ENCODE measurements around the gene SDR39U1.

Gene SDR39U1

DNA sequence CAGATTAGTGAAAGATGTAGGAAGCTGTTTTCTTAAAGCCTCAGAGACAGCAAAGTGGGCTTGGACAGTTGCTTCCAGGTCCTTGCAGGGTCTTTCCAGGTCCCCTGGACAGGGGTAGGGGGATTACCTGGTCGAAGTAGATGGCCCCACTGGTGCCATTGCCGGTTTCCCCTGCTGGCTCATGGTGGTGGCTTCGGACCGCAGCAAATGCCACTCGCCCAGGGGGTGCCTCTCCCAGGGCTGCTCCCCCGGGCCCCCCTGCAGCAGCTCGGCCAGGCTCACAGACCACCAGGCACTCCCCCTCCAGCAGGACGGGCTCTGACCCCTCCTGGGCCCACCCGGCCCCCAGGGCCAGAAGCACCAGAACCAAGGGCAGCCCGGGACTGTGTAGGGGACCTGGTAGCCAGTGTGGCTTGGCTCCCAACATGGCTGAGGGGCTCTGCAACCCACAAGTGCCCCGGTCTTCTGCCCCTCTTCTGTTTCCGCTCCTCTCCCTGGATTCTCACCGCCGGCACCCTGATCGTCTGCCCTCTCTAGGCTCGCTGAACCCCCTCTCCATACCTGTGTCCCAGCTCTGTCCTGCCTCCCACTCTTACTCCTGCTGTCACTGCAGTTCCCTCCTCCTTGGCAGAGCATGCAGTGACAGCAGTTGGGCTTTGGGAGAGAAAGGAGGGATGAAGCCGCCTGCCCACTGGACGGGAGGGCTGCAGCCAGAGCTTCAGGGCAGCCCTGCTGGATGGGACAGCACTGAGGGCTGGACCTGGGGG, 13.8 kb downstream of the SDR39U1 start:
- no peak for DNase-seq

DNA sequence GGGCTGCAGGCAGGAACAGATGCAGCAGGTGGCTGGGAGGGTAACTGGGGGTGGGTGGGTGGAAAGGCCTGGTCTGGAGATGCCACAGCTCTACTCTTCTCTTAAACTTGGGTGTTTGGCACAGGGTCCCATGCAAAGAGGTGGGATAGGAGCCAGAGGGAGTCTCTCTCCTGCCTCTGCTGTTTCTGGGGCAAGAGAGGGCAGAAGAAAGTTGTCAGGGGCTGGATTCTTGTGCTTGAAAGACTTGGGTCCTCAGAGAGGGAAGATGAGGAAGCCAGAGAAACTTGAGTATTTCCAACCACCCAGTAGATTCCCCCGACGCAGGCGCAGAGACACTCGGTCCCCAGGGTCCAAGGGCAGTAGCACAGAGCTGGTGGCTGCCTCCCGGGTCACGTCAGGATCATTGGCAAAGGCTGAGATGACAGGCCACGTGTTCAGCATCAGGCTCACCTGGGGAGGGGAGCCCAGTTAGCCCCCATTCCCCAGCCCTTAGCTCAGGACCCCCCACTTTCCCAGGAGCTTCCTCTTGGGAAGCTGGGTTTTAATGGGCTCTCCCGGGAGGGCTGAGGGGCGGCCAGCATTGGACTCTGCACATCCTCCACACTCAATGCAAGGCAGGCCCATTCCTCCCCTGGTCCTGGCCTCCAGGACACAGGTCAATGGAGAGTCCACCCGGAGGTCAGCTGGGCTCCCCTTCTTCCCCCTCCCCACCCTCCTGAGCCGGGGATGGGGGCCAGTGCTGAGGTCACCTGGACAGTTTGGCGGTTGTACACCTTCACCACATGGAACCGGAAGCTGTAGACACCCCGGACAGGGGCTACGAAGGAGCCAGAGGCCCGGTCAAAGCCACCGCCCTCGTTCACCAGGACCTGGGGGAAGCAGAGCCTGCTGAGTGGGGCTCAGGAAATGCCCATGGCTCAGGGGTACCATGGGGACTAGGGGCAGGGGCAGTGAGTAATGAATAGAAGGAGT, 14.8 kb downstream of the SDR39U1 start:
- DNase-seq, result no peak

DNA sequence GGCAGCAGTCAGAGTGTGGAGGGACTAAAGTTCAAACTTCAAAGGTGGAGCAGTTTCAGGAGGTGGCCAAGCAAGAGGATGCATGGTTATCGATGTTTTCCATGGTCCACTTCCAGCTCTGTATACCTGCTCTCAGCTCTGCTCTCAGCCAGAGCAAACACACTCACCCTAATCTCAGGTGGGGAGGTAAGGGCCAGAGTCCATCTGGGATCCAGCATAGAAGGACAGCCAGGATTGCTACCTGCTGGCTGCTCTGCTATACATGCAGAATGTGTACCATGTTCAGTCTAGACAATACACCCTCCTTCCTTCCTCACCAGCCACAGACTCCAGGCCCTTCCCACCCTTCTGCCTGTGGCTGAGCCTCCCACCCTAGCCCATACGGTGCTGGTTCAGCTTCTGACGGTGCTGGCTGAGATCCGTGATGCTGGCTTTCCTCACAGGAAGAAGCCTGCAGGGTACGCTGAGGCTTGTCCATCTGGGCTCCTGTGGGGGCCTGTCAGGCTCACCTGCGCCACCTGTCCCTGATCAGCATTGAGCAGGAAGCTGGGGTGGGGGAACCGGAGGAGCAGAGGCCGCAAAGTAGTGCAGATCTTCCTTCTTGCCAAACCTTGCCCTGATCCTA, 15.6 kb downstream of the SDR39U1 start:
- DNase-seq, result no peak

DNA sequence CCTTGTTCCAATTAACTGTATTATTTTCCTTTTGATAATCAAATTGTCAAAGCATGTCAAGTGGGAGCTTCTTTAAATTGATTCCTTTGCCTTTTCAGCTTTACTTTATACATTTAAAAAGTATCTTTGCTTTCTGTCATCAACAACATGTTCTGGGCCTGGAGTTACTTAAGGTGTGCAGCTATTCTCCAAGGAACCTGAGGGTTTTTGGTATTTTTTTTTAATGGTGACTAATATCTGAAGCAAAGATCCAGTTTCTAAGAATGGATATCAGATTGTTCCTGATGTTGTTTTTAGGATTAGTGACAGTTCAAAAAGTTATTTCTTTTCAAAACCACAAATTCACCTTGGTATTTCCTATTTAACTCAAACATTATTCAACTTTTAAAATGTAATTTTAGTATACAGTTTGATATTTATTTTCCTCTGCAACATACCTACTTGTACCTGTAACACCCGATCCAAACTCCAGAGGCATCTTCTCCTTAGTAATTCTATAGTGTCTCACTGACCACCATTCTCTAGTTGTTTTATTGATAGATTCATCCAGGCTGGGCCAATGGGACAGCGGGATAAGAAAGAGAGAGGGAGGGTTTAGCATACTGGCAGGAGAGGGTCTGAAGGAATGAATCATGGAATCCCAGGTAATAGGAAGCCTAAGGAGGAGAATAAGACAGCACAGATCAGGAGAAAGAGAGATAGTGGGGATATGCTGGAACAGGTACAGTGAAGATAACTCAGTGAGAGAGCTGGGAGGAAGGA, 16.2 kb downstream of the SDR39U1 start:
- DNase-seq, result no peak

DNA sequence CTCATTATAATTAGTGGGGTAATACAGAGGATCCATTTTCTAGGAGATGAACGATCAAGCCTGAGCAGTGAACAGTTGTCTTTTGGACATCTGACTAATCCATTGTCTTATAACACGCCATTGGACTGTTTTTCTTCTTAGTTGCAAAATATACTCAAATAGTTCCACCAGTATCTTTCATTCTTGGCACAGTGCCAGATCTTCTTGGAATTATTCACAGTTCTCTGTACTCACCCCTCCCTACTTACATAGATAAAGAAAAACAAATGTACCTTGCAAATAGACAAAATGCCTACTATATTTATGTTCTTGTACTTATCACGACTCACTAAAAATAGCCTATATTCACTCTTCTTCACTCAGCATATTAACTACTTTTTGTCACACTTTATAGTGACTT, 16.9 kb downstream of the SDR39U1 start:
- peak; percentile 56 for DNase-seq

DNA sequence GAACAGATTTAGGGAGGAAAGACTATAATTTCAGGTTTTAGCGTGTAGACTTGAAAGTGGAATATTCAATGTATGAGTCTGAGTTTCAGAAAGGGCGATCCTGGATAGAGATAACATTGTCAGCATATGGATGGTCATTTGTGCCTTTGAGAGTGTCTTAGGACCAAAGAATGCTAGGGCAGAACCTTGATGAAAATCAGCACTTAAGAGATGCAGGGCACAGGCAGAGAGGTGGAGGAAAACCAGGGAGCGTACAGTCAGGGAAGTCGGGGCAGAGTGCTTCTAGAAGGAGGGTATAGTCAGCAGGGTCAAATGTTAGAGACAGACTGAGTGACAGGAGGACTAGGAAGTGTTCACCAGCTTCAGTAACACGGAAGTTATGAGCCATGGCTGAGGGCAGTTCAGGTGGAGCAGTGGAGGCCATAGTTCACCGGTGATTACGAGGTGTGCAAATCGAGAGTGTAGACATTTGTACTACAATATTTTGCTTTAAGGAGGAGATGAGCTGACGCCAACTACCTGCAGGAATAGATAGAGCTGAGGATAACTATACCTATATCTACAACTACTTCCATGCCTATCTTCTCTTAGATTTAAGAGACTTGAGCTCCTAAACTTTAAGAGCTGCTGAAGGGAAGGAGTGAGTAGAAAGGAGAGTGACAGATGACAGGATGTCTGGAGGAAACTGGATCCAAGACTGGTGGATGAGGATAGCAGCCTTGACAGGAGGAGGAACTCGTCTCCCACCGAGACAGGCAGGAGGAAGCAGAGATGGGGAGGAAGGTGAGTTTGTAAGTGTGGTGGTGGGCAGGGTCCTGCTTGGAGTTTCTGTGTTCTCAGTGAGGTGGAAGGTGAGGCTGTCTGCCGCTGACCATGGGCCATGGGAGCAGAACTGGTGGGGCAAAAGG, 19.6 kb downstream of the SDR39U1 start:
- DNase-seq, result no peak

DNA sequence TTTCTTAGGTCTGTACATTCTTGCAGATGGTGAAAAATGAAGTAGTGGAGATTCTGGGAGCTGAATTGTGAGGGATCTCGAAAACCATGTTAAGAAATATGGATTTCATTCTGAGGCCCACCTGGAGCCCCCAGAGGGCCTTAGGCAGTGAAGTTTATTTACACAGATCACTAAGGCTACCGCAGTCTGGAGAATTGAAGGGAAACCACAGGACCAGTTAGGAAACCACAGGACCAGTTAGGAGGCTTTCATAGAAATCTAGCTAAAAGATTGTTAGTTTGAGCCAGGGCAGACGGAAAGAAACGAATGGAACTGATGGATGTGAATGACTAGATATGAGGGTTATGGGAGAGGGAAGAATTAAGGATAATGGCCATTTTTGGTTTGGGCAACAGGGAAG, 20.3 kb downstream of the SDR39U1 start:
- DNase-seq, result no peak

DNA sequence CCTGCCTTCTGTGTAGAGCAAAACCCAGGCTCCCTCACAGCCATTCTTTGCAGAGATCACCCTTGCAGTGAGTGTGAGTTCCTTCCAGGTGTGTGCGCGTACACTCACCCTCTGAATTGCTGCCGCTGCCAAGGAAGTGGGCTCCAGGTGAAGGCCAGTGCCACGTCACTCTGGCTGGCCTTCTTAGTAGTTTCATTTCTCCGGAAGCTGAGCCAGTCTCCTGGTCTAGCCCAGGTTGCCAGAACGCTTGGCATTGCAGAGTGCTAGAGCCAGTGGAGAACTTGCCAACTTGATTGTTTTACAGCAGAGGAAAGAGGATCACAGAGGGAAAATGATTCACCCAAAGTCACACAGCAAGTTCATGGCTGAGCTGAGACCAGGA, 24.1 kb downstream of the SDR39U1 start:
- no peak for DNase-seq

DNA sequence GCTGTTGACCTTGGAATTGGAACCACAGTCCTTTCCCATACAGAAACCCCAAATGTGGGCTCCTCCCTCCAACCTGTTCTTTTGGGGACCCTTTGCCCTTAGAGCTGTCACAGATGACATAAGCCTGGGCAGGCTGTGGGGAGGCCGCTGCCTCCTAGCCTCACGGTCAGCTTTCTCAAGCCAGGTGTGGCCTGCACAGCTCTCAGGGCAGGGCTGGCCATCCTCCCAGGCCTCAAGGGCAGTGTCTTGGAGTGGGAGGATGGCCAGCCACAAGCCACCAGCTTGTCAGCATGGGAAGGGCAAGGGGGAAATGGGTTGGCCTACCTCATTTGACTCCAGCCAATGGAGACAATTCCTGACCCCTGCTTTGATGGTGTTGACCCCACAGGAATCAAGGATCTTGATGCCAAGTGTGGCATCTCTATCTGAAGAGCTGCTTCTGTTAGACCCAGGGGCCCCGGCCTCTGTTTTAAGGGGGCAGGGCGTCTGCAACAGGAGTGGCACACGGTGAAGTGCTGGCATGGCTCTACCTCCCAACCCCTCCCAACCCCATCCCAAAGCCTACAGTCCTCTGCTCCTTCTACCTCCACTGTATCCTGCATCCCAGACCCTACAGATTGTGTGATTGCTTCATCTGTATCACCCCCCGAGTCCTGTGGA, 24.6 kb downstream of the SDR39U1 start:
- DNase-seq, result no peak

DNA sequence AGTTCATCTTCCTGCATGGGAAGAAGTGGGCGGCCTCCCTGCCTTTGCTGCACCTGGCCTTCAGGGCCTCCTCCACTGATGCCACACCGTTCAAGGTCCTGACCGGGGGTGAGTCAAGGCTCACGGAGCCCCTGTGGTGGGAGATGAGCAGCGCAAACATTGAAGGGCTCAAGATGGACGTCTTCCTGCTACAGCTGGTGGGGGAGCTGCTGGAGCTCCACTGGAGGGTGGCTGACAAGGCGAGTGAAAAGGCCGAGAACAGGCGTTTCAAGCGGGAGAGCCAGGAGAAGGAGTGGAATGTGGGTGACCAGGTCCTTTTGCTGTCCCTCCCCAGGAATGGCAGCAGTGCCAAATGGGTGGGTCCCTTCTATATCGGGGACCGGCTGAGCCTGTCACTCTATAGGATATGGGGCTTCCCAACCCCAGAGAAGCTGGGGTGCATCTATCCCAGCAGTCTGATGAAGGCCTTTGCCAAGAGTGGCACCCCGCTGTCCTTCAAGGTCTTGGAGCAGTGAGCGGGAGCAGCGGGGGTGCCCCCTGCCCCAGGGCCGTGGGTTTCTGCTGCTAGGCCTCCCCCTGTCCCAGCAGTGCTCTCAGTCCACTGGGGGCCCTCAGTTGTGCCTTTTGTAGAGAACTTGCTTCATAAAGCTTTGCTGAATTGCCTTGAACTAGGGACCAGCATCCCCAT, 25.5 kb downstream of the SDR39U1 start:
- no peak for DNase-seq

DNA sequence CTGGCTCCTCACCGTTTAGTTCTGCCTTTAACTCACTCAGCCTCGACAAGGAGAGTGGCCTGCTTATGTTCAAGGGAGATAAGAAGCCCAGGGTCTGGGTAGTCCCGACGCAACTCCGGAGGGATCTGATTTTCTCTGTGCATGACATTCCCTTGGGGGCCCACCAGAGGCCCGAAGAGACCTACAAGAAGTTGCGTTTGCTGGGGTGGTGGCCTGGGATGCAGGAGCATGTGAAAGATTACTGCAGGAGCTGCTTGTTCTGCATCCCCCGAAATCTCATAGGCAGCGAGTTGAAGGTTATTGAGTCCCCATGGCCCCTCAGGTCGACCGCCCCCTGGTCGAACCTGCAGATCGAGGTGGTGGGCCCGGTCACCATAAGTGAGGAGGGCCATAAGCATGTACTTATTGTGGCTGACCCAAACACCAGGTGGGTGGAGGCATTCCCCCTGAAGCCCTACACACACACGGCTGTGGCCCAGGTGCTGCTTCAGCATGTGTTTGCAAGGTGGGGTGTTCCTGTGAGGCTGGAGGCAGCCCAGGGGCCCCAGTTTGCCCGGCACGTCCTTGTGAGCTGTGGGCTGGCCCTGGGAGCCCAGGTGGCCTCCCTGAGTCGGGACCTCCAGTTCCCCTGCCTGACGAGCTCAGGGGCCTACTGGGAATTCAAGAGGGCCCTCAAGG, 26.2 kb downstream of the SDR39U1 start:
- DNase-seq, result no peak

DNA sequence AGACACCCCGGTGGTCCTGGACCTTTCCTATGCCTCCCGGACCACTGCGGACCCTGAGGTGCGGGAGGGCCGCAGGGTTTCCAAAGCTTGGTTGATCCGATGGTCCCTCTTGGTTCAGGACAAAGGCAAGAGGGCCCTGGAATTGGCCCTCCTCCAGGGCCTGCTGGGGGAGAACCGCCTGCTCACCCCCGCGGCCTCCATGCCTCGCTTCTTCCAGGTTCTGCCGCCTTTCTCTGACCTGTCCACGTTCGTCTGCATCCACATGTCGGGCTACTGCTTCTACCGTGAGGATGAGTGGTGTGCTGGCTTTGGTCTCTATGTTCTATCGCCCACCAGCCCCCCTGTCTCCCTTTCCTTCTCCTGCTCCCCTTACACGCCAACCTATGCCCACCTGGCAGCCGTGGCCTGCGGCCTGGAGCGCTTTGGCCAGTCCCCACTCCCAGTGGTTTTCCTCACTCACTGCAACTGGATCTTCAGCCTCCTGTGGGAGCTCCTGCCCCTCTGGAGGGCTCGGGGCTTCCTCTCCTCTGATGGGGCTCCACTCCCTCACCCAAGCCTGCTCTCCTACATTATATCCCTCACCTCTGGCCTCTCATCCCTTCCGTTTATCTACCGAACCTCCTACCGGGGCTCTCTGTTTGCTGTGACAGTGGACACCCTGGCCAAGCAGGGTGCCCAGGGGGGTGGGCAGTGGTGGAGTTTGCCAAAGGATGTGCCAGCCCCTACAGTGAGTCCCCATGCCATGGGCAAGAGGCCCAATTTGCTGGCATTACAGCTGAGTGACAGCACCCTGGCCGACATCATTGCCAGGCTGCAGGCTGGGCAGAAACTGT, 26.9 kb downstream of the SDR39U1 start:
- DNase-seq, result no peak

DNA sequence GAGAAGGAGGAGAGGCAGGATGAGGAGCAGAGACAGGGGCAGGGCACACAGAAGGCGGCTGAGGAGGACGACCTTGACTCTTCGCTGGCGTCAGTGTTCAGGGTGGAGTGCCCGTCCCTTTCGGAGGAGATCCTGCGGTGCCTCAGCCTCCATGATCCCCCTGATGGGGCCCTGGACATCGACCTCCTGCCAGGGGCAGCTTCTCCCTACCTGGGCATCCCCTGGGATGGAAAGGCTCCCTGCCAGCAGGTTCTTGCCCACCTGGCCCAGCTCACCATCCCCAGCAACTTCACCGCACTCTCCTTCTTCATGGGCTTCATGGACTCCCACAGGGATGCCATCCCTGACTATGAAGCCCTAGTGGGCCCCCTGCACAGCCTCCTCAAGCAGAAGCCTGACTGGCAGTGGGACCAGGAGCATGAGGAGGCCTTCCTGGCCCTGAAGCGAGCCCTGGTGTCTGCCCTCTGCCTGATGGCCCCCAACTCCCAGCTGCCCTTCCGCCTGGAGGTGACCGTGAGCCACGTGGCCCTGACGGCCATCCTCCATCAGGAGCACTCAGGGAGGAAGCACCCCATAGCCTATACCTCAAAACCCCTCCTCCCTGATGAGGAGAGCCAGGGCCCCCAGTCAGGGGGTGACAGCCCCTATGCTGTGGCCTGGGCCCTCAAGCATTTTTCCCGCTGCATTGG, 27.7 kb downstream of the SDR39U1 start:
- no peak for DNase-seq

DNA sequence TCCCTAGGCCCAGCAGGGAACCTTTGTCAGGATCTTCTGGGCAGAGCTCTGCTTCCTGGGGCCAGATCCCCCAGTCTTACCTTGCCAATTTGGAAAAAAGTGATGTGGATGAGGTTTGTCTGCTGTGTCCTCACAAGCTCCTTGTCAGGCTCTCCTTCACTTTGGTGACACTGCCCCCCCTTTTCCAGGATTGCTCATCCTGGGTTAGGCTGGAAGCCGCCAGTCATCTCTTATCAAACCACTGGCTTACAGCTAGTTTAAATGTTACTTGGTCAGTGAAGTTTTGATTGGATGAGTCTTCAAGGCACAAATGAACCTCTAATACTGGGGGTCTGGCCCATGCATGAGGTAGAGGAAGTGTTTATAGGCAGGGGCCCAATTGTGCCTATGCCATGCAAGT, 28.5 kb downstream of the SDR39U1 start:
- DNase-seq, result no peak

DNA sequence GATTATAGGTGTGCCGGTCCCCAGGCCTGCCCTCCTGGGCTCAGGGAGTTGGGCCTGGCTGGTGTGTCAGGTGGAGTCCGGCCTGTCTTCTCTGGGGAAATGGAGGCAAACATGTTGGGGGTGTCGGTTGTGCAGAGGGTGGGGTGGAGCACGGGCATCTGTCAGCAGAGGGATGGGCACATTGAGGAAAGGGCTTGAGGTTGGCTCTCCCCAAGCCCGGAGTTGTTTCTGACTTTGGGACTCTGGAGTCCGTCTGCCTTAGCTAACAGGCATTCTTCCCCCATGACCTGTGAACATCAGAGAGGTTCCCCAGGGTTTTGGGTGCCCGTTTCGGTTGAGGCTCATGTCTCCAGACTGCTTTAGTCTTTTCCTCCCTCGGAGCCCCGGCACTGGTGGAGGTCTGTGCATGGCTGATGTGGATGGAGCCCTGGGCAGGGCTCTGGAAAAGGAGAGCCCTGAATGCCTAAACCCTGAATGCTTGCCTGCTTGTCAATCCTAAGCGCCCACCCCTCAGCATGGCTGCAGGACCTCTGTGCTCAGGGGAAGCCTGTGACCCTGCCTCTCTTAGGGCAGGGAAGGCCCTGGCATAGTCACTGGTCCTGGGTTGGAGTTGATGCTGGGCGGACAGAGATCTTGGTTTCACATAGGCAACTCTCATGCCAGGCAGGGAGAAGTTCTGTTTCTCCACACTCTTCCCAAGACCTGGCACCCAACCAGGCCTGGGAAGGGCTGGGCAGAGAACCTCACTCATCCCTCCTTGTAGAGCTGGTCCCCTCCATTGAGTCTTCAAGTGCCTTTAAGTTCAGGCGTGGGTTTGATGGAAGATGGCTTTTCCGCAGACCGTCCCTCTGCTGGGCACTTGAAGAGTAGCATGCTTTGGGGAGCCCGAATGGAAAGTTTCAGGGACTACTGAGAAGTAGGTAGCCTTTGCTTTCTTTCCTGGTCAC, 30.9 kb downstream of the SDR39U1 start:
- DNase-seq, result peak; percentile 21

DNA sequence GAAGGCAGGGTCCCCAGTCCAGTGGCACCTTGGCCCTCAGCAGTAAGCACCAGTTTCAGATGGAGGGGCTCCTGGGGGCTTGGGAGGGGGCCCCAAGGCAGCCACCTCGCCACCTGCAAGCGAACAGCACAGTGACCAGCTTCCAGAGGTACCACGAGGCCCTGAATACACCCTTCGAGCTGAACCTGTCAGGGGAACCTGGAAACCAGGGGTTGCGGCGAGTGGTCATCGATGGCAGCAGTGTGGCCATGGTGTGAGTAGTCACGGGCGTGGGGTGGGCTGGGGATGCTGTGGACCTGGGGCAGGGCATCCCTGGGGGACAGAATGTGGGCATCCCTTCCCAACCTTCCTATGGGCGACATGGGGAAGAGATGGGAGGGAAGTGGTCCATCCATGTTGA, 32.6 kb downstream of the SDR39U1 start:
- DNase-seq, result no peak

DNA sequence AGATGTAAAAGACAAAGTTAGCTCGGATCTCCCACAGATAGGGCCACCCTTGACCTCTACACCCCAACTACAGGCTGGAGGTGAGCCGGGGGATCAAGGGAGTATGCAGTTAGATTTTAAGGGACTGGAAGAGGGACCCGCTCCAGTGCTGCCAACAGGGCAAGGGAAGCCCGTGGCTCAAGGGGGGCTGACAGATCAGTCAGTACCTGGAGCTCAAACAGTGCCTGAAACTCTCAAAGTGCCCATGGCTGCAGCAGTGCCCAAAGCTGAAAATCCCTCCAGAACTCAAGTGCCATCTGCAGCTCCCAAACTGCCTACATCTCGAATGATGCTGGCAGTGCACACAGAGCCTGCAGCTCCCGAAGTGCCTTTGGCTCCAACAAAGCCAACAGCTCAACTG, 33.4 kb downstream of the SDR39U1 start:
- no peak for DNase-seq
